HG03565 (cell line): ENCODE measurements around the gene DSE.

Source experiments
- ATAC-seq: cut with Tn5 transposase; IDR thresholded peaks from one replicate; pipeline ENCODE4 v1.9.1; 2021; ENCODE audit warnings: mild to moderate bottlenecking, moderate library complexity; ENCODE audit not compliant: unreplicated experiment

Gene DSE

GRCh38 chr6:116471531-116471930, 100.8 kb downstream of the DSE start:
- ATAC-seq: no peak

DNA sequence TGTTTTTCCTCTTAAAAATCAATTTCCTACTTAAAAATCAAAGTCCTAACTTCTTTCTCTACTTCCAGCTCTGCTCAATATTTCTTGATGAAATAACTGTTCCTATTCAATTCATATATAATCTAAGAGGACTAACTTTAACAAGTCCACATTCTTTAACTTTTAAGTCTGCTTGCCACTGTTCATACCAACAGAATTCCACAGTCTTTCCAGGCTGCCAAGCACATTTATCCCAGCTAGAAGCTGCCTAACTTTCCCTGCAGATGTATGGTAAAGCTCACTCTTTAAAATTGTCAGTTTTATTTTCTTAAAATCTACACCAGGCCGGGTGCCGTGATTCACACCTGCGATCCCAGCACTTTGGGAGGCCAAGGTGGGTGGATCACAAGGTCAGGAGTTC, 102.0 kb downstream of the DSE start:
- ATAC-seq: no peak

GRCh38 chr6:116475141-116475540, 104.4 kb downstream of the DSE start:
- ATAC-seq: no peak

GRCh38 chr6:116476002-116476678, 105.4 kb downstream of the DSE start:
- peak; percentile 100 for ATAC-seq

- ATAC-seq: no peak
These were observed 112.0 kb downstream of the DSE start for GRCh38 chr6:116482780-116483179.

GRCh38 chr6:116483616-116484015, 112.9 kb downstream of the DSE start:
- ATAC-seq: no peak

DNA sequence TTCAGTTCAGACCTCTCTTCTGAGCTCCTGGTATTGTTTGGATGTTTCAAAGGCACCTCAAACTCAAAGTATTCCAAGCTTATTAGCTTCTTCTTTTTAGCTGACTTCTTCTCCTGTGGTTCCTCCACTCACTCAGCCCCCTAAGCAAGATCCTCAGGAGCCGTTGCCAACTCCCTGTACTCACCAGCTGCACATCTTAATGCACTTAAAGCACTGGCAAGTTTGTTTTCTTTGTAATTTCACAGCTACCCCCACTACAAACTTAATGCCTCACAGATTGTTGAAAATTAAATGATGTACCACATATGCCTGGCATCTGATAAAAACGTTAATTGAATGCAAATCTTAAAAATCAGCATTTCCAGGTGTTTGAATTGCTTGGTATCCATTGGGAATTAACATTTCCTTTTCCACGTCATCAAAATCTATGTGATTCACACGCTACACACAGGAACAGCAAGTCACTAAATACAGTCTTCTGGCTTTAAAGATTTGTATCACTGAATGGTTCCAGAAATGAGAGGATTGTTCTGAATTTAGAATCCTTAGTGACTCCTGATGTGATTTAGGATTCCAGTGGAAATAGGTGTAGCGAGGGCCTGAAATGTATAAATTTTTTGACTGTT, 114.9 kb downstream of the DSE start:
- ATAC-seq: no peak

DNA sequence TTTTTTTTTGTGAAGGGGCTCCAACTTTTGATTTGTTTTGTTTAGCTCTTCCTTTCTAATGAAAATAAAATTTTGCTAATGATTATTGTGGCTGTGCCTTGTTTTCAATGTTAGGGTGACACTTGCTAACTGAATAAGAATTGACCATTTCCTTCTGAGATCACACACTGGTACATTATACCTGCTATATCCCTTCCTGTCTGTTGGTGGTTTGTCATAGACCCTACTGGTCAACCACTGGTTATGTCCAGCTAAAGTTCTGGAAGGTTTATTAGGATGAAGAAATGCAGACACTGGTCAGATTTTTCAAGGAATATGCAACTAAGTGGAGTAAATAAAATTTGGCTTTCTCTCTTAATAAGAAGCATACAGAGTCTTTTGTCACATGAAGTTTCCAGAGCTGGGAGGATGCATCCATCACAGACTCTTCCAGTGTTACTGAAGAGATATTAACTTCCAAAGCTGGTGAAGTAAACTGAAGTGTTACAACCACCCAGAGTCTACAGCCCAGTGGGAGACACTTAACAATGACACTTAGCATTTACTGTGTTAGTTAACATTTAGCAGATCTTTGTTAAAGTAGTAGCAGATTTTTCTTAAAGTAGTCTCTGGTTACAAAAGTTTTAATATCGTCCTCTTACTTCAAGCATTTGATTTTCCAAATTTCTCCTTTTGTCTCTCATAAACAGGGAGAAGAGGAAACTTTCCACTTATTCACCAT, 121.0 kb downstream of the DSE start:
- no peak for ATAC-seq

DNA sequence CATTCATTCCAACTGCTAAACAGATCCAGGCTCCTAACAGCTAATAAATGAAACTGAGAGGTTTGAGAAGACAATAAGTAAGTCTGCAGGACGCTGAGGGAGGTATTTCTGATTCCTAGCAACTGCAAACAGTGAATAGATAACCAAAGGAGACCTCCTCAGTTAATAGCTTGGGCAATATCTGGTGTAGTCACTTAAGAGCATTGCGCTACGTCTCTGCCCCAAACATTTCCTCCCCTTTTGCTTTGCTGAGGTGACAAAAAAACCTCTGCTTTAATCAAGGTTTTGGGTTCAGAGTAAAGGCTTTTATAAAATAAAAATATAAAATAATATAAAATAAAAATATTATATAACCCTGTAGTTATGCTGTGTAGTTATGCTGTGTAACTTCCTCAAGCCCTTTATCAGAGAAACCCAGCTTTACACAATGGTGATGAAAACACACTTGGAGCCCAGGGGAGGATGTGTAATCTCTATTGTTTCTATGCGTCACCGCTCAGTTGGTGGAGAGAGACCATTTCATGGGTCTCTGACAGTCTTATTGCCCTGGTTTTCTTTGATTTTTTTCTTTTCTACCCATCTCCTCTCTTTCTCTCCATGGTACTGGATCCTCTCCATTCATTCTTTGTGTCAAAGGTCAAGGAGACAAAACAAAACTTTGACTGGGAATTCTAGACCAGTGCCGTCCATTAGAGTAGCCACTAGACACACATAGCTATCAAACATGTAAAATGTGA, 121.8 kb downstream of the DSE start:
- no peak for ATAC-seq
